Trophoblast cell (in vitro differentiated cells and primary cell): ENCODE results near the gene HEXD.
"Not testable (repeated sequence)": the region's sequence is repeated elsewhere in the genome, so short reads cannot be mapped to it uniquely, and the experiment has no call there.

Experiments
- DNase-seq, 2 donors: peaks; one replicate each; pipeline ENCODE4 v3.0.0-alpha.2; 2016
- H2AFZ ChIP-seq: 2 replicates; pipeline ENCODE4 v1.6.1; 2013; ENCODE audit warnings: low read length, moderate library complexity, mild to moderate bottlenecking; ENCODE audit not compliant: insufficient read depth, poor library complexity
- H2AK5ac ChIP-seq: 2 replicates; pipeline ENCODE4 v1.6.1; 2013; ENCODE audit warnings: mild to moderate bottlenecking, low read length
- H2BK120ac ChIP-seq: 2 replicates; pipeline ENCODE4 v1.6.1; 2013; ENCODE audit warnings: low read length, mild to moderate bottlenecking, moderate library complexity; ENCODE audit not compliant: insufficient read depth, poor library complexity
- H2BK12ac ChIP-seq: 2 replicates; pipeline ENCODE4 v1.6.1; 2013; ENCODE audit warnings: mild to moderate bottlenecking, low read length, moderate library complexity
- H2BK5ac ChIP-seq: 2 replicates; pipeline ENCODE4 v1.6.1; 2013; ENCODE audit warnings: low read length, low read depth, moderate library complexity, mild to moderate bottlenecking; ENCODE audit not compliant: poor library complexity
- H3K14ac ChIP-seq: 2 replicates; pipeline ENCODE4 v1.6.1; 2013; ENCODE audit warnings: mild to moderate bottlenecking, low read length
- H3K18ac ChIP-seq: 2 replicates; pipeline ENCODE4 v1.6.1; 2013; ENCODE audit warnings: mild to moderate bottlenecking, low read length
- H3K23ac ChIP-seq: 2 replicates; pipeline ENCODE4 v1.6.1; 2013; ENCODE audit warnings: low read length
- H3K27ac ChIP-seq: 2 replicates; pipeline ENCODE4 v1.5.1; 2013; ENCODE audit warnings: low read depth, mild to moderate bottlenecking, inconsistent platforms, low read length, moderate library complexity
- H3K27me3 ChIP-seq: 2 replicates; pipeline ENCODE4 v1.6.1; 2013; ENCODE audit warnings: inconsistent platforms, mild to moderate bottlenecking, low read length, moderate library complexity; ENCODE audit not compliant: insufficient read depth
- H3K36me3 ChIP-seq, 2 experiments: 1 replicate in 1 of 2; 2 replicates in 1 of 2; pipeline ENCODE4 v1.6.1; 2013; ENCODE audit warnings: low read length in 2 of 2, mild to moderate bottlenecking in 2 of 2, moderate library complexity in 1 of 2; ENCODE audit not compliant: insufficient read depth in 2 of 2, control insufficient read depth in 1 of 2
- H3K4ac ChIP-seq: 2 replicates; pipeline ENCODE4 v1.6.1; 2013; ENCODE audit warnings: low read depth, mild to moderate bottlenecking, low read length, moderate library complexity
- H3K4me1 ChIP-seq, 2 experiments: 1 replicate in 1 of 2; 2 replicates in 1 of 2; pipeline ENCODE4 v1.6.1; 2013; ENCODE audit warnings: low read length in 2 of 2, mild to moderate bottlenecking in 2 of 2, moderate library complexity in 1 of 2; ENCODE audit not compliant: insufficient read depth in 2 of 2, control insufficient read depth in 1 of 2
- H3K4me2 ChIP-seq: 2 replicates; pipeline ENCODE4 v1.6.1; 2013; ENCODE audit warnings: inconsistent platforms, mild to moderate bottlenecking, low read length, moderate library complexity
- H3K4me3 ChIP-seq: 2 replicates; pipeline ENCODE4 v1.5.1; 2013; ENCODE audit warnings: mild to moderate bottlenecking, low read depth, low read length, inconsistent platforms
- H3K79me1 ChIP-seq: one replicate; pipeline ENCODE4 v1.6.1; 2013; ENCODE audit warnings: low read length
- H3K79me2 ChIP-seq: 2 replicates; pipeline ENCODE4 v1.6.1; 2013; ENCODE audit warnings: low read length, mild to moderate bottlenecking; ENCODE audit not compliant: control insufficient read depth, insufficient read depth, poor library complexity
- H3K9ac ChIP-seq: 2 replicates; pipeline ENCODE4 v1.6.1; 2013; ENCODE audit warnings: mild to moderate bottlenecking, low read length
- H3K9me3 ChIP-seq: 2 replicates; pipeline ENCODE4 v1.6.1; 2013; ENCODE audit warnings: low read depth, mild to moderate bottlenecking, control low read depth, inconsistent platforms, low read length; ENCODE audit not compliant: insufficient read depth
- H4K12ac ChIP-seq: 2 replicates; pipeline ENCODE4 v1.6.1; 2013; ENCODE audit warnings: low read depth, mild to moderate bottlenecking, low read length, moderate library complexity
- H4K8ac ChIP-seq: 2 replicates; pipeline ENCODE4 v1.6.1; 2013; ENCODE audit warnings: low read depth, mild to moderate bottlenecking, low read length, moderate library complexity
- H4K91ac ChIP-seq: one replicate; pipeline ENCODE4 v1.6.1; 2013; ENCODE audit warnings: low read depth, mild to moderate bottlenecking, low read length, moderate library complexity
- WGBS: extraction: QIAGEN DNeasy Blood & Tissue Kit; methylation state at CpG from one replicate; pipeline ENCODE4 v1.1.7; 2013; ENCODE audit warnings: missing lambda C conversion rate; ENCODE audit not compliant: insufficient read length, insufficient coverage; ENCODE audit errors: extremely low coverage; 5-methylcytosine and 5-hydroxymethylcytosine counted together

The HEXD gene

GRCh38 chr17:82374626-82375331, 43.4 kb upstream of the HEXD start:
- H3K18ac ChIP-seq = no peak overlapping the region
- no peak overlapping the region for H4K12ac ChIP-seq
- no peak overlapping the region for H3K4ac ChIP-seq
- no peak overlapping the region for H3K23ac ChIP-seq
- peaks cover 25% of the 10 kb centered on the region for H3K27me3 ChIP-seq
- H3K27ac ChIP-seq = no peak overlapping the region
- no CpG with 5 or more reads among the region's 79 CpGs for WGBS
- no peak overlapping the region for H4K91ac ChIP-seq
- no peak overlapping the region for H3K14ac ChIP-seq
- no peak overlapping the region for H2BK5ac ChIP-seq
- H2BK120ac ChIP-seq = no peak overlapping the region
- no peak overlapping the region for H2BK12ac ChIP-seq
- H2AFZ ChIP-seq = no peak overlapping the region
- no peak overlapping the region for H4K8ac ChIP-seq
- H3K79me1 ChIP-seq = no peaks in the 10 kb centered on the region
- DNase-seq = no peak
- no peak overlapping the region for H2AK5ac ChIP-seq
- H3K4me3 ChIP-seq = no peak overlapping the region
- peaks cover 0 to 3% of the 10 kb centered on the region in 2 experiments for H3K4me1 ChIP-seq
- peaks cover 29% of the 10 kb centered on the region for H3K9me3 ChIP-seq
- no peaks in the 10 kb centered on the region for H3K36me3 ChIP-seq
- no peak overlapping the region for H3K4me2 ChIP-seq
- no peak overlapping the region for H3K9ac ChIP-seq
- no peaks in the 10 kb centered on the region for H3K79me2 ChIP-seq

- Histone ChIP-seq H2AK5ac (no peak overlapping the region), H3K18ac (no peak overlapping the region), H3K9me3 (peaks cover 30% of the 10 kb centered on the region), H3K36me3 (no peaks in the 10 kb centered on the region), H4K12ac (no peak overlapping the region), H3K4ac (no peak overlapping the region), H3K79me1 (no peaks in the 10 kb centered on the region), H4K91ac (no peak overlapping the region), H3K9ac (no peak overlapping the region), H2BK12ac (no peak overlapping the region), H2BK120ac (no peak overlapping the region), H3K79me2 (no peaks in the 10 kb centered on the region), H3K4me2 (no peak overlapping the region), H3K23ac (no peak overlapping the region), H3K14ac (no peak overlapping the region), H3K4me1 (peaks cover 0 to 3% of the 10 kb centered on the region in 2 experiments), H4K8ac (no peak overlapping the region), H2AFZ (no peak overlapping the region), H3K27ac (no peak overlapping the region), H3K4me3 (no peak overlapping the region), H3K27me3 (peaks cover 22% of the 10 kb centered on the region), H2BK5ac (no peak overlapping the region)
- no peak for DNase-seq
- WGBS = no CpG with 5 or more reads among the region's 46 CpGs
Measured at GRCh38 chr17:82375359-82376041, 42.6 kb upstream of the HEXD start.

GRCh38 chr17:82376042-82376730, 42.0 kb upstream of the HEXD start:
- Histone ChIP-seq H2BK5ac (no peak overlapping the region), H3K36me3 (no peaks in the 10 kb centered on the region), H2BK12ac (no peak overlapping the region), H3K23ac (no peak overlapping the region), H3K79me1 (no peaks in the 10 kb centered on the region), H3K14ac (no peak overlapping the region), H2BK120ac (no peak overlapping the region), H3K79me2 (no peaks in the 10 kb centered on the region), H3K4me2 (no peak overlapping the region), H4K12ac (no peak overlapping the region), H3K27ac (no peak overlapping the region), H2AK5ac (no peak overlapping the region), H4K91ac (no peak overlapping the region), H3K4ac (no peak overlapping the region), H3K9ac (no peak overlapping the region), H3K9me3 (peaks cover 26% of the 10 kb centered on the region), H4K8ac (no peak overlapping the region), H3K4me3 (no peak overlapping the region), H3K27me3 (peaks cover 15% of the 10 kb centered on the region), H3K18ac (no peak overlapping the region), H2AFZ (no peak overlapping the region), H3K4me1 (peaks cover 0 to 3% of the 10 kb centered on the region in 2 experiments)
- WGBS = no CpG with 5 or more reads among the region's 16 CpGs
- no peak for DNase-seq

GRCh38 chr17:82377294-82377693, 40.9 kb upstream of the HEXD start:
- no CpG with 5 or more reads among the region's 5 CpGs for WGBS
- not testable (repeated sequence) for H3K4ac ChIP-seq, H3K27me3 ChIP-seq, H2AK5ac ChIP-seq, DNase-seq, H2BK5ac ChIP-seq, H3K9ac ChIP-seq, H3K18ac ChIP-seq, H3K4me2 ChIP-seq, H3K14ac ChIP-seq, H4K8ac ChIP-seq, H4K12ac ChIP-seq, H3K23ac ChIP-seq, H3K79me2 ChIP-seq, H3K79me1 ChIP-seq, H2BK12ac ChIP-seq, H3K4me3 ChIP-seq, H3K4me1 ChIP-seq, H2AFZ ChIP-seq, H3K36me3 ChIP-seq, H4K91ac ChIP-seq, H2BK120ac ChIP-seq, H3K27ac ChIP-seq
- H3K9me3 ChIP-seq = peaks cover 21% of the 10 kb centered on the region
